Adrenal gland (tissue), 5 donors: Measurements from ENCODE around the gene SLC37A1.

ENCODE experiments used
- POLR2A ChIP-seq, 2 donors: fragments of 450-650 bp; IDR thresholded peaks; one replicate each; pipeline ENCODE4 v1.6.1; 2017; ENCODE audit warnings: antibody characterized with exemption in 2 of 2, mild to moderate bottlenecking in 2 of 2, moderate library complexity in 1 of 2
- TF ChIP-seq, protein P1 (sequence below), 6 experiments: fragments of 450-650 bp in 4 of 6; fragments of 200-600 bp in 2 of 6; sonication (generic) in 1 of 6; IDR thresholded peaks; 1 replicate in 5 of 6; 2 replicates in 1 of 6; pipeline versions ENCODE4 v1.5.1 to v1.8.0; 2016 to 2021; ENCODE audit warnings: antibody characterized with exemption in 6 of 6, mild to moderate bottlenecking in 2 of 6, moderate library complexity in 1 of 6
- donor health status: DM: no; HTN: no; CAD: no.

DNA sequence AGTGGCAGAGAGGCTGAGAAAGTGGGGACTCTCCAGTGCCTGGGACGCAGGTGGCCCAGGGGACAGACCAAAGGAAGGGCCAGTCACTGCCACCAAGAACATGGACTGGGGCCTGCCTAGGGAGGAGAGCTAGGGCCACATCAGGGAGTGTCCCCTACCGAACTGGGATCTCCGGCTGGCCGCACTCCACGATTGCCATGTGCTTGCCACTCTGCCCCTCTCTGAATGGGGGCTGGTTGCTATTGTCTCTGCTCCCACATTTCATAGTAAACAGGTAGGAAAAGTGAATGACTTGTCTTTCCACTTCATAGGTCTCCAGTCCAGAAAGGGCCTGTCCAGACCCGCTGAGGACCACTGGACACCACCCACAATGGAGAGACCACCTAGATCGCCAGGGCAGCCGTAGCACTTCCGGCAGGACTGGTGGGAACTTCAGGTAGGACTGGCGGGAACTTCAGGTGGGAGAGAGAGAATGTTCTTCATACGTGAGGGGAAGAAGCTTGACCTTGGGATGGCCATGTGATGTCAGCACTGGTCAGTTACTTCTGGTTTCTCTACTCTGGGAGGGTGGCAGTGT lies 84.6 kb downstream of the SLC37A1 start:
- TF ChIP-seq, protein P1, sequence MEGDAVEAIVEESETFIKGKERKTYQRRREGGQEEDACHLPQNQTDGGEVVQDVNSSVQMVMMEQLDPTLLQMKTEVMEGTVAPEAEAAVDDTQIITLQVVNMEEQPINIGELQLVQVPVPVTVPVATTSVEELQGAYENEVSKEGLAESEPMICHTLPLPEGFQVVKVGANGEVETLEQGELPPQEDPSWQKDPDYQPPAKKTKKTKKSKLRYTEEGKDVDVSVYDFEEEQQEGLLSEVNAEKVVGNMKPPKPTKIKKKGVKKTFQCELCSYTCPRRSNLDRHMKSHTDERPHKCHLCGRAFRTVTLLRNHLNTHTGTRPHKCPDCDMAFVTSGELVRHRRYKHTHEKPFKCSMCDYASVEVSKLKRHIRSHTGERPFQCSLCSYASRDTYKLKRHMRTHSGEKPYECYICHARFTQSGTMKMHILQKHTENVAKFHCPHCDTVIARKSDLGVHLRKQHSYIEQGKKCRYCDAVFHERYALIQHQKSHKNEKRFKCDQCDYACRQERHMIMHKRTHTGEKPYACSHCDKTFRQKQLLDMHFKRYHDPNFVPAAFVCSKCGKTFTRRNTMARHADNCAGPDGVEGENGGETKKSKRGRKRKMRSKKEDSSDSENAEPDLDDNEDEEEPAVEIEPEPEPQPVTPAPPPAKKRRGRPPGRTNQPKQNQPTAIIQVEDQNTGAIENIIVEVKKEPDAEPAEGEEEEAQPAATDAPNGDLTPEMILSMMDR (IDR thresholded peaks at IDR 0.05) = no peak
- TF ChIP-seq POLR2A (IDR thresholded peaks at IDR 0.05) = no peak
